ENCODE data around the gene ARSA.
A peak's percentile ranks its signal among the peaks of the same experiment; 100 is the strongest.

DNA sequence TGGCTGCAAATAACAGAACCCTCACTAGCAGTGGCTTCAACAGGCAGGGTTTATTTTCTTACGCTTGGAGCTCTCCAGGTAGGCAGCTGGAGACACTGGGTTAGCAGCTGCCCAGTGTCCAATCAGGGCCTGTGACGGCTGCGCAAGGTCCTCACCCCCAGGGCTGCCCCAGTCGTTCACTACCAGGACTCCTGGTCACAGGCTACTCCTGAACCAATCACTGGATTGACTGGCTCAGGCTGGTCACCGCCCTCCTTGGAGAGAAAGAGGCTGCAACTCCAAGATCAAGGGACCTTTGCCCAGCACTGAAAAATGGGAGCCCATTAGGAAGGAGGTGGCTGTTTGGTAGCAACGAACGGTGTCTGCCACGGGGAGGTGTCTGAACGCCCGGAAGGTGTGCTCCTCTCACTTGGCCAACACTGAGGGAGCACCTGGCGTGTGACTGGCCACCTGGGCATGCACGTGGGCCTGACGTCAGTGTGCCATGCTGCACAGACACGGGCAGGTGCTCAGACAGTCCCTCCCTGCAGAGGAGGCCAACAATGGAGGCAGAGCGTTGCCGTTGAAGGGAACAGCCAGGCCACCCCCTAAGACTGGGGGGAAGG is 5.1 kb downstream of the ARSA start:
- TF ChIP-seq, protein P1, sequence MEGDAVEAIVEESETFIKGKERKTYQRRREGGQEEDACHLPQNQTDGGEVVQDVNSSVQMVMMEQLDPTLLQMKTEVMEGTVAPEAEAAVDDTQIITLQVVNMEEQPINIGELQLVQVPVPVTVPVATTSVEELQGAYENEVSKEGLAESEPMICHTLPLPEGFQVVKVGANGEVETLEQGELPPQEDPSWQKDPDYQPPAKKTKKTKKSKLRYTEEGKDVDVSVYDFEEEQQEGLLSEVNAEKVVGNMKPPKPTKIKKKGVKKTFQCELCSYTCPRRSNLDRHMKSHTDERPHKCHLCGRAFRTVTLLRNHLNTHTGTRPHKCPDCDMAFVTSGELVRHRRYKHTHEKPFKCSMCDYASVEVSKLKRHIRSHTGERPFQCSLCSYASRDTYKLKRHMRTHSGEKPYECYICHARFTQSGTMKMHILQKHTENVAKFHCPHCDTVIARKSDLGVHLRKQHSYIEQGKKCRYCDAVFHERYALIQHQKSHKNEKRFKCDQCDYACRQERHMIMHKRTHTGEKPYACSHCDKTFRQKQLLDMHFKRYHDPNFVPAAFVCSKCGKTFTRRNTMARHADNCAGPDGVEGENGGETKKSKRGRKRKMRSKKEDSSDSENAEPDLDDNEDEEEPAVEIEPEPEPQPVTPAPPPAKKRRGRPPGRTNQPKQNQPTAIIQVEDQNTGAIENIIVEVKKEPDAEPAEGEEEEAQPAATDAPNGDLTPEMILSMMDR (optimal IDR thresholded peaks at IDR 0.05 in 1 of 3, IDR thresholded peaks at IDR 0.05 in 1 of 3, conservative IDR thresholded peaks at IDR 0.05 in 1 of 3; ENCODE audit: extremely low read depth in 1 of 3, insufficient read depth in 2 of 3, low read length in 3 of 3): peak; percentile 15 to 43 (median 25)
- TF ChIP-seq EZH2 (IDR thresholded peaks at IDR 0.05; ENCODE audit: low read length): no peak

All from keratinocyte (primary cell).